GM19025 (cell line): Measurements from ENCODE around the gene ING3.
"Not testable (repeated sequence)": the region's sequence is repeated elsewhere in the genome, so short reads cannot be mapped to it uniquely, and the experiment has no call there.

ENCODE experiments used
- ATAC-seq: cut with Tn5 transposase; IDR thresholded peaks from one replicate; pipeline ENCODE4 v1.9.1; 2021; ENCODE audit warnings: mild to moderate bottlenecking, low read depth, moderate library complexity; ENCODE audit not compliant: unreplicated experiment

ING3 gene

GRCh38 chr7:120949998-120950538, 509 bp upstream of the ING3 start:
- ATAC-seq, result no peak

- no peak for ATAC-seq
These were observed 727 bp downstream of the ING3 start for GRCh38 chr7:120951309-120951699.

GRCh38 chr7:120951826-120952225, 1.2 kb downstream of the ING3 start:
- no peak for ATAC-seq

- ATAC-seq, result peak; percentile 39
These were observed 5.1 kb downstream of the ING3 start for GRCh38 chr7:120955577-120956149.

GRCh38 chr7:120959929-120960484, 9.4 kb downstream of the ING3 start:
- no peak for ATAC-seq

GRCh38 chr7:120960714-120961113, 10.1 kb downstream of the ING3 start:
- ATAC-seq, result no peak

- ATAC-seq, result no peak
These were observed 11.1 kb downstream of the ING3 start for GRCh38 chr7:120961638-120962173.

GRCh38 chr7:120964088-120964487, 13.5 kb downstream of the ING3 start:
- ATAC-seq, result no peak

- ATAC-seq, result no peak
These were observed 16.4 kb downstream of the ING3 start for GRCh38 chr7:120966961-120967360.

- ATAC-seq, result no peak
These were observed 23.3 kb downstream of the ING3 start for GRCh38 chr7:120973849-120974248.

- no peak for ATAC-seq
These were observed 29.4 kb downstream of the ING3 start for GRCh38 chr7:120979765-120980499.

- ATAC-seq, result no peak
These were observed 30.5 kb downstream of the ING3 start for GRCh38 chr7:120981117-120981516.

GRCh38 chr7:120981888-120982615, 31.5 kb downstream of the ING3 start:
- peak; percentile 54 for ATAC-seq

GRCh38 chr7:120983592-120983991, 33.0 kb downstream of the ING3 start:
- not testable (repeated sequence) for ATAC-seq

- no peak for ATAC-seq
These were observed 33.8 kb downstream of the ING3 start for GRCh38 chr7:120984406-120984805.

- no peak for ATAC-seq
These were observed 34.7 kb downstream of the ING3 start for GRCh38 chr7:120985130-120985758.

- no peak for ATAC-seq
These were observed 35.3 kb downstream of the ING3 start for GRCh38 chr7:120985839-120986238.

GRCh38 chr7:120986650-120987049, 36.1 kb downstream of the ING3 start:
- ATAC-seq, result no peak

GRCh38 chr7:120987280-120987679, 36.7 kb downstream of the ING3 start:
- ATAC-seq, result no peak
